GM18498 (cell line): ENCODE measurements around the gene MS4A4A.
A peak's percentile ranks its signal among the peaks of the same experiment; 100 is the strongest.
"Not testable (repeated sequence)": the region's sequence is repeated elsewhere in the genome, so short reads cannot be mapped to it uniquely, and the experiment has no call there.

Source experiments
- ATAC-seq: cut with Tn5 transposase; IDR thresholded peaks from one replicate; pipeline ENCODE4 v1.9.1; 2021; ENCODE audit warnings: mild to moderate bottlenecking, moderate library complexity; ENCODE audit not compliant: unreplicated experiment

MS4A4A gene

DNA sequence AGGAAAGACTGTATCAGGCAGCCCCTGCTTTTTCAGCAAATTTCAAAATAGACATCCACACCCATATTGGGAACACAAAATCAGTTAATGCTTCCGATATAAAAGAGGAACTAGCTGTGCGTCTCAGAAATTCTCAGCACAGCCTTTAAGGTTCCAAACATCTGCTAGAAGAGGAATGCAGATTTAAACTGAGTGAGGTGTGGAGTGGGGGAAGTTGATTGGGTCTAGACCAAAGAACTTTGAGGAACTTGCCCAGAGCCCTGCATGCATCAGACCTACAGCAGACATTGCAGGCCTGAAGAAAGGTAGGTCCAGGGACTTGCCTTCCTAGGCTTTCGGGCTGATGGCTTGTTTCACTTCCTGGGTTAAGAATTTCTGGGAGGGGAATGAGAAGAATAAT, at the start of gene MS4A4A:
Gene MS4A4A, plus strand, starts transcription at position 255 of the 400 bp plus-strand sequence. Its CDS starts 10 bp downstream, at position 265.
- ATAC-seq = no peak

DNA sequence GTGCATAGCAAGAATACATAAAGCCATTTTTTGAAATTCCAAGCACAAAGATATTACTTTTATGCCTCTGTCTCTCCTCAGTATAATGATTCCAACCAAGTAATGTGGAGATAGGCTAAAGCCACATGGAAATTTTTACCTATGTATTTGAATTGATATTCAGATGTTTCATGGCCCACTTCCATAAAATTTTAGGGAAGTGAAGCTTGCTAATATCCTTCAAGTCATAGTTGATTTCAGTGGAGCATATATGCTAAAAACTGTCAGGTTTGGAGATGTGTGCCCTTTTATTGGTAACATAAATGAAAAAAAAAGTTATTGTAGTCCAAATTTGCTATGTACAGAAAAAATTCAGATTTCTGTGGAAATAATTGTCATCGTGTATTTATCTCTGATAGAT, 49.8 kb upstream of the MS4A4A start:
- no peak for ATAC-seq

DNA sequence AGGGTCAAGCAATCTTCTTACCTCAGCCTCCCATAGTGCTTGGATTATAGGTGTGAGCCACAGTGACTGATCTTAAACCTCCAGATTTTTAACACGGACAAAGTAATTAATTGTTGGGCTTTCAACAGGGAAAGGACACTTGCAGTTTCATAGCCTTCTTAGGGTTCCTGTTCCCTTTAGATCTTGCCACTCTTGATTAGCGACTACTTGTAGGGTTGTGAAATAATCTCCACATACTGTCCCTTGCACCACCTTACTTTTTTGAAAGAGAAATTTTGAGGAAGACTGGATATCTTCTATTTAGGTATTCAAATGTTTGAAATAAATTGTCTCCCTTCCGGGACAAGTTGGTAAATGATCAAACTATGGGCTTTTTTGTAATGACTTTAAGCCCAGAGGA, 45.1 kb upstream of the MS4A4A start:
- no peak for ATAC-seq

DNA sequence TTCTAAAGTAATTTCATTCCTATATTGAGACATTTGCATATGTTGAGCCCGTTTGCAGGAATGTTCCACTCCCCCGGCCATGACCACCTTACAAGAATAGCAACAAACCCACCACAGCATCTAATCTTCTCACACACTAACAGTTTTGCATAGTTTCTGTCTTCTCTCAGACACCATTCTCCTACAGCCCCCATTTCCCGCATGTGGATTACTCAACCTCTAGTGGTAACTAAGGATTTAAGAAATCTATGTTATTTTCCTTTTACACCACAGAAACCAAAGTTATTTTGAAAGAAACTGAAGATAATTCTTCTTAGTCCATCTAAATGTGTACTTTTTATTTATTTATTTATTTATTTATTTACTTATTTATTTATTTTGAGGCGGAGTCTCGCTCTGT, 39.8 kb upstream of the MS4A4A start:
- no peak for ATAC-seq

DNA sequence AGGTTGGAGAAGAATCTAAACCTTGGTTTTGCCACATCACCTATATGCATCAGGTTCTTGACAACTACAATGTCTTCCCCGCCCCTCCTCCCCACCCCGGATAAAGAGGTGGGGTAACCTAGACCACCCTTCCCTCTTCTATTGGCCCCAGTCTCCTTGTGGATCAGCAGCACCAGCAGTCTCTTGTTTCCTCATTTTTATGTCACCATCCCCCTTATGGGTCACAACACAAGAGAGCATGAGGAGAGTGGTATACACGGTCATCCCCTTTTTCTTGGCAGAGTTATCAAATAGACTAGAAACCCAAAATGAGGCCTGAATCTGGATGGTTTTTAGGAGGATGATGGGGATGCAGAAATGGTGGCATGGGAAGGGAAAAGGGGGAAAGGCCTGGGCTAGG, 38.7 kb upstream of the MS4A4A start:
- no peak for ATAC-seq

DNA sequence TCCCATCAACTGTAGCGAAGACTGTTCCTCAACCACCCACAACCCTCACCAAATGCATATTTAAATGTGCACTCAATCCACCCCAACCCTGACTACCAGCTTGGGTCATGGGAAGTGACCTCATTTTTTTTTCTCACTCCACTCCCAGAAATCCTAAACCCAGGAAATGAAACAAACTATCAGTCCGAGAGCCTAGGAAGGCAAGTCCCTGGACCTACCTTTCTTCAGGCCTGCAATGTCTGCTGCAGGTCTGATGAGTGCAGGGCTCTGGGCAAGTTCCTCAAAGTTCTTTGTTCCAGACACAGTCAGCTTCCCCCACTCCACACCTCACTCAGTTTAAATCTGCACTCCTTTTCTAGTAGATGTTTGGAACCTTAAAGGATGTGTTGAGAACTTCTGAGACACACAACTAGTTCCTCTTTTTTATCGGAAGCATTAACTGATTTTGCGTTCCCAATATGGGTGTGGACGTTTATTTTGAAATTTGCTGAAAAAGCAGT, 37.7 kb upstream of the MS4A4A start, which contains the start of gene MS4A4E:
Gene MS4A4E, minus strand, starts transcription at position 398 of the 500 bp plus-strand sequence. CDS start 13,082 bp downstream, outside the sequence.
- no peak for ATAC-seq

DNA sequence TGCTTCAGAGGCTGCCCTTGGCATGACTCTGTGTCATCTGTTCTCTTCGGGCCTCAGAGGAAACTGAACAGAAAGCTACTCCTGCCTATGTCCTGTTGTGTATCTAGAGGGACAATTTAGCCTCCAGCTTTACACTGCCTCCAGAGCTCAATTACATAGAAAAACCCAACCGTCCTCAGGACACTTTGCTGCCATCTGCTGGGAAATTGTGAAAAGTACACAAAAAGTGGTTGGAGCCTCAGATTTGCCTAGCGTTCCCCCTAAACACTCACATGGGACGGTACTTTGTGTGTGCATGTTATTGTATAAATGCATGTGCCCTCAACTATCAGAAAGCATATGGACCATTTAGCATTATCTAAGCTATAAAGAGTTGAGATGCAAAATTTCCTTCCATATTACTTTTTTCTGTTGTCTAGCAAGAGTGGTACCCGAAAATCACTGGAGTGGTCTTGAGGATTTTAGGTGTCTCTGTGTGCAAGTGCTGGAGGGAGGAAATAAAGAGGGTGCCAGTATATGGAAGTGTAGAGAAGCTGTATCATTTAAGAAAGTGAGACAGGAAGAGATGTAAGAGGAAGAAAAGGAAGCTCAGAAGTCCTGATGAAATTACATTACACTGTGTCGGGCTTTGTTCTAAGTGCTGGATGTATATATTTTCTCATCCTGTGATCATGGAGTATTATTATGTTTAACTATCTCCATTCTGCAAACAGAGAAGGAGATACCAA, 28.8 kb upstream of the MS4A4A start:
- no peak for ATAC-seq

DNA sequence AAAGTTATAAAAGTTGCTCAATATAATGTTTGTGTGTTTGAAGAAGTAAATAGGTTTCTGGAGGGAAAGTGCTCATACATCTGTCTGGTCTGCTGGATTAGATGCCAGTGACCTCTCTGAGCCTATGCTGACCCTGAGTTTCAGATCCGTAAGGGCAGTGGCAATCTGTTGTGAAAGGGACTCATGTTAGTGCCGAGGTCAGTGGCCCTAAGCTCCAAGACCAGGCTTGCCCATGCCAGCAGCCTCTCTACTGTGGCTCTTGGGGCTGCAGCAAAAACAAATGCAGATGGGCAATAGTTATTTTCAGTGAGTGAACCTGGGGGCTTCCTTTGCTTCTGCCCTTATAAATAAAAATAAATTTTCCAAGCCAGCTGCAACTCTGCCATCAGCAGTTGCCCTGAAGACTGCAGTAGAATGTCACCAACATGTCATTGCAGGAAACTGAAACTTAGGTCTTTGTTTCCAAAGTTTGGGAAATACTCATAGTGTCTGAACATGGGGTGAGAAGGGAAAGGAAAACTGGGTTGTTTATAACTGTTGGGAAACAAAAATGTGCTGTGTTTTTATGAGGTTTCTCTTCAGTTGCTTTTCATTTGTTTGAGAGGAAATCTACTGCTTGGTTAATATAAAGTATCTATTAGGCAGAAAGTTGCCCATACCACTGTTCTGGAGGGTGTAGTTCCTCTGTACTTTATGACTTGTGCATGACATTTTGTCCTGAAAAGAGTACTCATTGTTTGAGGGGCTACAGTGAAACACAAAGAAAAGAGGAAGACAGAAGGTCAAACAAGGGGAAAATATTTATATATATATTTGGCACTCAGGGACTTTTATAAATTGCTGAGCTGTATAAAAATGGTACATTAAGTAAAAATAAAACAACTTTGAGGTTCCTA, 28.0 kb upstream of the MS4A4A start:
- ATAC-seq = no peak

DNA sequence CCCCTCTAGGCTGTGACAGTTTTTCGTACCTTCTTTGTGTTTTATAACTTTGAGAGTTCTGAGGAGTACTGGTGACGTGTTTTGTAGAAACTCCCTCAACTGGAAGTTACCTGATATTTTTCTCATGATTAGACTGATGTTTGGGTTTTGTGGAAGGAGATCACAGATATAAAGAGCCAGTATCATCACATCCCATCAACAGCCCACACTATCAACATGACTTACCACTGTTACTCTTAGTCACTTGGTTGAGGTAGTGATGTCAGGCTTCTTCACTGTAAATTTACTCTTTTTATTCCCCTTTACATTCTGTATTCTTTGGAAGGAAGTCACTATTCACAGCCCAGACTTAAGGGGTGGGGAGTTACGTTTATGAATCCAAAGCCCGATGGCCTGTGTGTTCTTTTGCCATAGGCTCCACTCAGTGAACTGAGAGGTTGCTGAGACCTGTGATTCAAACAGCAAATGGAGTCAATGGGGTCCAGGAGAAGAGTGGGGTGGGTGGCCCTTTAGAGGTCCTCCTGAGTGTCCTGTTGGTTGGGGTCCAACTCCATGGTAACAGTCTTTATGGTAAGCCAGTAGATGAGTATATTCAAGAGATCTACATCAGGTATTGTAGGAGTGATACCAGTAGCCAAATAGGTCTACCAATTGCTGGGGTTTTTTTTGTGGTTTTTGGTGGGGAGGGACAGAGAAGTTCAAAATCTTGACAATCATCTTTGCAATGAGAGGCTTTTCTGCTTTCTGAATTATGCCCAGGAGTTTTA, 22.3 kb upstream of the MS4A4A start:
- ATAC-seq = no peak

DNA sequence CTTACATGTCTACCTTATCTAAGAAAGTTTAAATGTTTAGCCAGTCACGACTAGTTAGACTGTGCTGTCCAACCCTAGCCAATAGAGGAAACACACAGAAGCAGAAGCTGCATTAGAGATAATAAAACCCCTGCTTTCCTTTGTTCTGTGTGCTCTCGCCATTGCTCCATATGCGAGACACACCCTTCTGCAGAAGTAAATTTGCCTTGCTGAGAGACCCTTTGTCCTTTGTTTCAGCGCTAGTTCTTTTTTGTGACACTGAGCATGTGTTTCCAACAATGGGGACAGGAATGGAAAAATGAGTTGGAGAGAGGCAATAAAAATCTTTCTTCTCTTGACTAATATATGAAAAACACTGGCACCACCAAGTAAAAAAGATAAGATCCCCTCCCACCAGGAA, 19.5 kb upstream of the MS4A4A start:
- no peak for ATAC-seq

DNA sequence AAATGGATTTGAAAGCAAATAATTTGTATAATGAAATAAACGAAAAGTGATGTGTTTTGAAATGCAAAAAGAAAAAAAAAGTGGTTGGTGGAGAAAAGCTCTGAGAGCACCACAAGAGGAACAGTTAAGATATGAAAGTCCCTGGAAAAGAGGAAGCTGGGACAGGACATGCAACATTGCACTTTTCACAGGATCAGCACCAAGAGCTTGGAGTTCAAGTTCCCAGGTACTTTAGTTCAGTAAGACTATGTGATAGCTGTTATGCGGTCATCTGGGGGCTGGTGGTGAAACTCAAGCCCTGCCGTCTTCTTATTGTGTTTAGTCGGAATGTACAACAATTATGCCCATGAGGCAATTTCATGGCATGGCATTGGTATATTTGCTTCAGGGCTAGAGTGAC, 17.1 kb upstream of the MS4A4A start:
- ATAC-seq = no peak

DNA sequence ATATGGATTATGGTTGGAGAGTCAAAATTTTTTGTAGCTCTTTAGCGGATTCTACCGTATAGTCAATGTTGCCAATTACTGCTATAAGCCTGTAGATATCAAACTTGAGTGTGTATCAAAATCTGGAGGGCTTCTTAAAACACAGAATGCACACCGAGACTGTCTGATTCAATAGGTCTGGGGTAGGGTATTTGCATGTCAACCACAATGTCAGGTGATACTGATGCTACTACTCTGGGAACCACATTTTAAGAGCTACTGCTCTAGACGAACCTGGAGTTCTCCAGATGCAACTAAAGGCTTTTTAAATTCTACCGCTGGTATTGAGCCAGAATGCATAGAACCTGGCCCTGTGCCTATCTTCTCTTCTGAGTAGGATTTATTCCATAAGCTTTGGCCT, 15.8 kb upstream of the MS4A4A start:
- peak; percentile 53 for ATAC-seq

DNA sequence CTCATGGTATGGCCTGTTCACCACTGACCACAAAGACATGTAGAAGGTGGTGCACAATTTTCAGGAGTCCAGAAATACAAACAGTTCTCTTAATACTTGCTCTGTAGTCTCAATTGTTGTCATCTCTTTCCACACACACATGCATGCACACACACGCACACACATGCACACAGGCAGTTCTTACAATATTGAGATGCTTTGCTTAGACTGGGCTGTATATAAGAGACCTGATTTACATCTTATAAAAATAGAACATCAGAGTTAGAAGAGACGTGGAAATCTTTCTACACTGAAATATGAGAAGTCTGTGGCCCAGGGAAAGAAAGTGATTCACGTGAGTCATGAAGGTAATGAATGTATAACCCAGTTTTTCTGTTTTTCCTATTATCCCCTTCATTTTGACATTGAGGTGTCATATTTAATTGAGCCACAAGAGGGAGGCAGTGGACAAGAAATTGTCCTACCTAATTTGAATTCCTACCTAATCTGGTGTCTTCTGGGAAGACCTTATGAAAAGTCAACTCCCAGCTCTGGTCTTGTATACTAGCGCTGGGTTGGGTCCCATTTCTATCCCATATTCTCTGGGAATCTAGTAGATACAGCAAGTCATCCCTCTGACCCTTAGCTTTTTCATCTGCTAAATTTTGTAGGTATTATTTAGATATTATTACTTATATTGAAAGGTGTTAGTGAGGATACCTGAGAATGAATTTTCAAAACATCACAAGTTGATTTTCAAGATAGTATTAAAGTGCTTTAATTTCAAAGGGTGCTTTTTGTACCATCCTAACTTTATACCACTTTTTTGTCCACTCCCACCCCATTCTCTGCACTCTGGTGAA, 14.9 kb upstream of the MS4A4A start:
- ATAC-seq = no peak

DNA sequence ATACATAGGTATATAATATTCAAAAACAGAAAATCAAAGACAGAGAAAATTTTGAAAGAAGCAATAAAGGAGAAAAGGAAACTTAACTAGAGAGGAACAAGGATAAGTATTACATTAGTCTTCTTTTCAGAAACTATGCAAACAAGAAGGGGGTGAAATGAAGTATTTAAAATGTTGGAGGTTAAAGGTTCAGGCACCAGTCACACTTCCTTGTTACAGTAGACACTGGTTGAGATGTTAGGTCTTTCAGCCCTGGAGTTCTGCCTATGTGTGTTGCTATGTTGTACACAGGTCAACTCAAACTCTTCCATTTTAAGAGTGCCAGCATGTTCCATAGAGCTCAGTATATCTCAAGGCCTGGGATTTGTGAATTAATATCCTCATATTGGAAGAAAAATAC, 6.0 kb upstream of the MS4A4A start:
- no peak for ATAC-seq

DNA sequence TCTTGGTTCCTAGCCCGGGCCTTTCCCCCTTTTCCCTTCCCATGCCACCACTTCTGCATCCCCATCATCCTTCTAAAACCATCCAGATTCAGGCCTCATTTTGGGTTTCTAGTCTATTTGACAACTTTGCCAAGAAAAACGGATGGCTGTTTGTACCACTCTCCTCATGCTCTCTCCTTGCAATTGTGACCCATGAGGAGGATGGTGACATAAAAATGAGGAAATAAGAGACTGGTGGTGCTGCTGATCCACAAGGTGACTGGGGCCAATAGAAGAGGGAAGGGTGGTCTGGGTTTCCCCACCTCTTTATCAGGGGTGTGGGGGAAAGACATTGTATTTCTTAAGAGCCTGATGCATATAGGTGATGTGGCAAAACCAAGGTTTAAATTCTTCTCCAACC, 1.0 kb downstream of the MS4A4A start:
- no peak for ATAC-seq

DNA sequence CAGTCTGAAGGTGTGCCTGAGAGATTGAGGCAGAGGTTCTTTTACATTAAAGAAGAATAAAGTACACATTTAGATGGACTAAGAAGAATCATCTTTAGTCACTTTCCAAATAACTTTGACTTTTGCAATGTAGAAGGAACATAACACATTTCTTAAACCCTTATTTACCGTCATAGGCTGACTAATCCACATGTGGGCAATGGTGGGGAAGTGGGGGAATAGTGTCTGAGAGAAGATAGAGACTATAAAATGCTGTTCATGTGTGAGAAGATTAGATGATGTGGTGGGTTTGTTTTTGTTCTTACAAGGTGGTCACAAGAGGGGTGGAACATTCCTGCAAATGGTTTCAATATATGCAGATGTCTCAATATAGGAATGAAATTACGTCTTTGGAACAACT, 1.8 kb downstream of the MS4A4A start:
- ATAC-seq = no peak

DNA sequence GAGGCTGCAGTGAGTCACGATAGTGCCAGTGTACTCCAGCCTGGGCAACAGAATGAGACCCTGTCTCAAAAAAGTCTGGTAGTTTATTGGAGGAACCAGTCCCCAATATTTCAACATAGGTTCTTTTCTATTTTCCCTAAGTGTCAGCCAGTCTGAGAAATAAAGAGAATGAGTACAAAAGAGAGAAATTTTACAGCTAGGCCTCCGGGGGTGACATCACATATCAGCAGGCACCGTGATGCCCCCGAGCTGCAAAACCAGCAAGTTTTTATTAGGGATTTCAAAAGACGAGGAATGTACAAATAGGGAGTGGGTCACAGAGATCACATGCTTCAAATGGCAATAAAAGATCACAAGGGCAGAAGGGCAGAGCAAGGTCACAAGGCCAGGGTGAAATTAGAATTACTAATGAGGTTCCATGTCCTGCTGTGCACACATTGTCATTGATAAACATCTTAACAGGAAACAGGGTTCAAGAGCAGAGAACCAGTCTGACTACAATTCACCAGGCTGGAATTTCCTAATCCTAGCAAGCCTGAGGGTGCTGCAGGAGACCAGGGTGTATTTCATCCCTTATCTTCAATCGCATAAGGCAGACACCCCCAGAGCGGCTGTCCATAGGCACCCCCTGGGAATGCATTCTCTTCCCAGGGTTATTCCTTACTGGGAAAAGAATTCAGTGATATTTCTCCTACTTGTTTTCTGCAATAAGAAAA, 5.1 kb downstream of the MS4A4A start:
- not testable (repeated sequence) for ATAC-seq

DNA sequence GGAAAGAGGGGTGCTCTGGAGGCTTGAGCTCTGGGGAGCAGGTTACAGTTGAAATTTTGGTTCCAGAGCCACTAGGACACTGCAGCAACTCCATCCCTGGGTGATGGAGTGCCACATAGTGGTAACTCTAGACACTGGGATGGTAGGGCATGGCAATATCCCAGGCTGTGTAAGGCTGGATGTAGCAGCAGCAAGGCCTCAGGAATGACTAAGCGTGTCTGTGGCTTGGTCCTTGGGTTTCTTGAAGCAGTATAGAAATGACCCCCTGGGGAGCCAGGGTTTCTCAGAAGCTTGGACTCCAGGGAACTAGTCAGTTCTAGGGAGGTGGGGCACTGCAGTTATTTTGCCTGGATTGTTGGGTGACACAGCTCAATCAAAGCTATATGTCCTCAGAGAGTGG, 8.1 kb downstream of the MS4A4A start:
- no peak for ATAC-seq

DNA sequence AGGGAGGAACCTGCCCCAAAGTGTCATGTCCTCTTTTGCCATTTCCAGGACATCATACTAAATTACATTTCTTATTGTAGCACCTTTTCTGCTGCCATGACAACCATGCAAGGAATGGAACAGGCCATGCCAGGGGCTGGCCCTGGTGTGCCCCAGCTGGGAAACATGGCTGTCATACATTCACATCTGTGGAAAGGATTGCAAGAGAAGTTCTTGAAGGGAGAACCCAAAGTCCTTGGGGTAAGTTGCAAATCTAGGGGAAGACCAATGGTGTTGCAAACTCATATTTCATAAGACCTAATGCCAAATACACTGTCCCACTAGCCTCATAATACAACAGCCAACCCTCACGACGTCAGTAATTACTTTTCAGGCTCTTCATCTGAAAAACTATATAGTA, 11.7 kb downstream of the MS4A4A start:
- ATAC-seq = no peak

DNA sequence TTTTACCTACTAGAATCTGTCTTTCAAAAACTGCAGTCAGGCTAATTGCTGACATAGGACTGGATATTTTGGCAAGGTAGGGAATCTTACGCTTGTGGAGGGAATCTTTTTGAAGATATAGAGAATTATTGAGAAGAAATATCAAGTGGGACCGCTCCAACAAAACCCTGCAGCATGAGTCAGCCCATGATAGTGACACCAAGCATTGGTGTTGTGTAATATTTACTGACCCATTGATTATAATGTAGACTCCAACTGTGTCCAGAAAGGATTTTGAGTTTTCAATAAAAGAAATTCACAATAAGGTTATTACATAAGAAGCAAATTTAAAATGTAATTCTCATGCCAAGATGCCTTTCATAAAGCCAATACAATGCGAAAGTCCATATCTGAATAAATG, 20.7 kb downstream of the MS4A4A start:
- ATAC-seq = no peak
